Activated CD4-positive, alpha-beta T cell treated with anti-CD3 and anti-CD28 coated beads for 24 hours (primary cell): Measurements from ENCODE around the gene FGF7.
A peak's percentile ranks its signal among the peaks of the same experiment; 100 is the strongest.
"Not testable (repeated sequence)": the region's sequence is repeated elsewhere in the genome, so short reads cannot be mapped to it uniquely, and the experiment has no call there.

Source experiments
- DNase-seq, 2 donors: peaks; one replicate each; pipeline ENCODE4 v3.0.0-alpha.2; 2020; ENCODE audit warnings: low read depth in 2 of 2

The FGF7 gene

GRCh38 chr15:49423021-49423420, at the start of gene FGF7:
Gene FGF7, plus strand, starts transcription at chr15:49423242. Its CDS starts 1,056 bp downstream, at chr15:49424298.
- no peak for DNase-seq

- DNase-seq, result no peak
Measured at GRCh38 chr15:49379996-49380395, 43.0 kb upstream of the FGF7 start.

- DNase-seq, result no peak
Measured at GRCh38 chr15:49380912-49381311, 42.1 kb upstream of the FGF7 start.

GRCh38 chr15:49382394-49382793, 40.6 kb upstream of the FGF7 start:
- DNase-seq, result no peak

GRCh38 chr15:49383266-49383665, 39.8 kb upstream of the FGF7 start:
- DNase-seq, result no peak

- no peak for DNase-seq
Measured at GRCh38 chr15:49387471-49387870, 35.6 kb upstream of the FGF7 start.

GRCh38 chr15:49402515-49403296, 20.3 kb upstream of the FGF7 start:
- not testable (repeated sequence) for DNase-seq

GRCh38 chr15:49406352-49407118, 16.5 kb upstream of the FGF7 start:
- no peak for DNase-seq

GRCh38 chr15:49410641-49411040, 12.4 kb upstream of the FGF7 start:
- DNase-seq, result no peak

- no peak for DNase-seq
Measured at GRCh38 chr15:49412797-49413196, 10.2 kb upstream of the FGF7 start.

- DNase-seq, result no peak
Measured at GRCh38 chr15:49415149-49415548, 7.9 kb upstream of the FGF7 start.

- no peak for DNase-seq
Measured at GRCh38 chr15:49415638-49416037, 7.4 kb upstream of the FGF7 start.

GRCh38 chr15:49418811-49419210, 4.2 kb upstream of the FGF7 start:
- no peak for DNase-seq

- peak in 1 of 2 donors; percentile 1 for DNase-seq
Measured at GRCh38 chr15:49421991-49422390, 1.1 kb upstream of the FGF7 start.

- no peak for DNase-seq
Measured at GRCh38 chr15:49423901-49424550, 984 bp downstream of the FGF7 start.

GRCh38 chr15:49424954-49425353, 1.9 kb downstream of the FGF7 start:
- DNase-seq, result no peak

- no peak for DNase-seq
Measured at GRCh38 chr15:49427372-49427771, 4.3 kb downstream of the FGF7 start.

- no peak for DNase-seq
Measured at GRCh38 chr15:49428409-49429095, 5.5 kb downstream of the FGF7 start.

GRCh38 chr15:49430046-49430445, 7.0 kb downstream of the FGF7 start:
- DNase-seq, result no peak

- DNase-seq, result no peak
Measured at GRCh38 chr15:49435174-49435573, 12.1 kb downstream of the FGF7 start.

GRCh38 chr15:49436751-49437150, 13.7 kb downstream of the FGF7 start:
- no peak for DNase-seq
